ENCODE results near the gene RB1.

Gene RB1

DNA sequence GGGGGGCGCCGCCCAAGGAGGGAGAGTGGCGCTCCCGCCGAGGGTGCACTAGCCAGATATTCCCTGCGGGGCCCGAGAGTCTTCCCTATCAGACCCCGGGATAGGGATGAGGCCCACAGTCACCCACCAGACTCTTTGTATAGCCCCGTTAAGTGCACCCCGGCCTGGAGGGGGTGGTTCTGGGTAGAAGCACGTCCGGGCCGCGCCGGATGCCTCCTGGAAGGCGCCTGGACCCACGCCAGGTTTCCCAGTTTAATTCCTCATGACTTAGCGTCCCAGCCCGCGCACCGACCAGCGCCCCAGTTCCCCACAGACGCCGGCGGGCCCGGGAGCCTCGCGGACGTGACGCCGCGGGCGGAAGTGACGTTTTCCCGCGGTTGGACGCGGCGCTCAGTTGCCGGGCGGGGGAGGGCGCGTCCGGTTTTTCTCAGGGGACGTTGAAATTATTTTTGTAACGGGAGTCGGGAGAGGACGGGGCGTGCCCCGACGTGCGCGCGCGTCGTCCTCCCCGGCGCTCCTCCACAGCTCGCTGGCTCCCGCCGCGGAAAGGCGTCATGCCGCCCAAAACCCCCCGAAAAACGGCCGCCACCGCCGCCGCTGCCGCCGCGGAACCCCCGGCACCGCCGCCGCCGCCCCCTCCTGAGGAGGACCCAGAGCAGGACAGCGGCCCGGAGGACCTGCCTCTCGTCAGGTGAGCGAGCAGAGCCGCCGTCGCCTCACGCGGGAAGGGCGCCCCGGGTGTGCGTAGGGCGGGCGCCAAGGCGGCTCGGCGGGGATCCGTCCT lies at the start of gene RB1:
TSS of gene RB1 (plus strand) at position 393 of the 784 bp plus-strand sequence. CDS start at position 555, 162 bp downstream.
- DNase-seq (ENCODE audit: low spot score), result peak; percentile 77

- no peak for DNase-seq (ENCODE audit: low spot score)
These were observed 49.7 kb upstream of the RB1 start for GRCh38 chr13:48253849-48254248.

DNA sequence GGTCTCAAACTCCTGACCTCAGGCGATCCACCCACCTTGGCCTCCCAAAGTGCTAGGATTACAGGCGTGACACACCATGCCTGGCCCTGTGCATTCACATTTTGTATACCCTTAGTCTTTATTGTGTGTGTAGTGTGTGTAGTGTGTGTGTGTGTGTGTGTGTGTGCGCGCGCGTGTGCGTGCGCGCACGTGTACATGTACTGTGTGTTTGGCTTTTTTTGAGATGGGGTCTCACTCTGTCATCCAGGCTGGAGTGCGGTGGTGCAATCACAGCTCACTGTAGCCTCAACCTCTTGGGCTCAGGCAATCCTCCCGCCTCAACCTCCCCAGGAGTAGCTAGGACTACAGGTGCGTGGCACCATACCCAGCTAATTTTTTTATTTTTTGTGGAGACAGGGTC lies 48.5 kb upstream of the RB1 start:
- no peak for DNase-seq (ENCODE audit: low spot score)

- no peak for DNase-seq (ENCODE audit: low spot score)
These were observed 47.6 kb upstream of the RB1 start for GRCh38 chr13:48255954-48256353.

- no peak for DNase-seq (ENCODE audit: low spot score)
These were observed 45.5 kb upstream of the RB1 start for GRCh38 chr13:48258002-48258401.

DNA sequence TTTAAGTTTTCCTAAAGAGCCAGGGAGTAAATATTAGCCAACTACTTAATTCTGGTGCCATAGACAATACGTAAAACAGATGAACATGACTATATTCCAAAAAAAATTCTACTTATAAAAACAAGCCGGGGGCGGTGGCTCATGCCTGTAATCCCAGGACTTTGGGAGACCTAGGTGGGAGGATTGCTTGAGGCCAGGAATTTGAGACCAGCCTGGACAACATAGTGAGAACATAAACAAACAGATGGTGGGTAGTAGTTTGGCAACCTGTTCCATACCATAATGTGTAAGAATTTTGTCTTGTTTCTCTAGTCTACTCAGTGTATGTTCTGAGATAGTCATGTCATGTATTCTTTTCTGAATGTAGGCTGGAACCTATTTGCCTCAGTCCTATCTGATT lies 45.1 kb upstream of the RB1 start:
- DNase-seq (ENCODE audit: low spot score), result no peak

DNA sequence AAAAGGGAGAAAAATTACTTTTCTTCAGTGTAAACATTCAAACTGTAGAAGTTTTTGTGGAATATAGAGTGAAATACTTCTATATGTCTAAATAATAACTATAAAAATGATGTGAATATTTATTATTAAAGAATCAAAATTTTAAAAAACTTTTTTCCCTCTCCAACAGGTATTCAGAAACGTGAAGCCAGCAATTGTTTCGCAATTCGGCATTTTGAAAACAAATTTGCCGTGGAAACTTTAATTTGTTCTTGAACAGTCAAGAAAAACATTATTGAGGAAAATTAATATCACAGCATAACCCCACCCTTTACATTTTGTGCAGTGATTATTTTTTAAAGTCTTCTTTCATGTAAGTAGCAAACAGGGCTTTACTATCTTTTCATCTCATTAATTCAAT lies 42.6 kb upstream of the RB1 start:
- DNase-seq (ENCODE audit: low spot score), result no peak

DNA sequence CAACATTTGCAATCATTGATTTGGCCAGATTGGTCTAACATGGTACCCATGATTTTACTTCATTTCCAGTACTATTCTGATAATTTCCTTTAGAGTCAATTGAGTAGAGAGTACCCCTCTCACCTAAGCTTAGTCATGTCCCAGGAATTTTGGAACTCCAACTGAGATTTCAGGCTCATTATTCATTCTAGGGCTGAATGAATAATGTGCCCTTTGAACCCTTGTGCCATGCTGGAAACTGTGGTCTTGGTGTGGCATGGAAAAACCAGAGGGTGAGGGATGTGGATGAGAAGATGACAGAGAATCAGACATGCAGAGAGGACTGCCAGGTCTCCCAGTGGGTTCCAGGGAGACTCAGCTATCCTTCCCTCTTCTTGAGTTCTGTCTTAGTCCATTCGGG lies 40.4 kb upstream of the RB1 start:
- no peak for DNase-seq (ENCODE audit: low spot score)

DNA sequence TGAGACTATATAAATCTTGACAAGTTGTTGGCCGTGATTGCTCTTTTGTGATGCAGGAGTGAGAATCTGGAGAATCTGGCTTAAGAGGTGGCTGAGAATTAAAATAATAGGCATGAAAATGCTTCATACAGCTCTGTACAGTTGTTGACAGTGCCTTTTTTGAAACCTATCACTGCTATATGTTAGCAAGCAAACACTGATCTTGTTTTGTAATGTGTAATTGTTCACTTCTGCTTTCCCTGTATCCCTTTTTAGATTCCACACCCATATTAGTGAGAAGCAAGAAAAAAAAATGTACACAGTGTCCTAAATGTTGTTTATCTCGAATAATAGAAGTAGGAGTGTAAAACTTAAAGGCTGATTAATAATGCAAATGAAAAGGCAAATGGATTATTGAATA lies 39.5 kb upstream of the RB1 start:
- no peak for DNase-seq (ENCODE audit: low spot score)

DNA sequence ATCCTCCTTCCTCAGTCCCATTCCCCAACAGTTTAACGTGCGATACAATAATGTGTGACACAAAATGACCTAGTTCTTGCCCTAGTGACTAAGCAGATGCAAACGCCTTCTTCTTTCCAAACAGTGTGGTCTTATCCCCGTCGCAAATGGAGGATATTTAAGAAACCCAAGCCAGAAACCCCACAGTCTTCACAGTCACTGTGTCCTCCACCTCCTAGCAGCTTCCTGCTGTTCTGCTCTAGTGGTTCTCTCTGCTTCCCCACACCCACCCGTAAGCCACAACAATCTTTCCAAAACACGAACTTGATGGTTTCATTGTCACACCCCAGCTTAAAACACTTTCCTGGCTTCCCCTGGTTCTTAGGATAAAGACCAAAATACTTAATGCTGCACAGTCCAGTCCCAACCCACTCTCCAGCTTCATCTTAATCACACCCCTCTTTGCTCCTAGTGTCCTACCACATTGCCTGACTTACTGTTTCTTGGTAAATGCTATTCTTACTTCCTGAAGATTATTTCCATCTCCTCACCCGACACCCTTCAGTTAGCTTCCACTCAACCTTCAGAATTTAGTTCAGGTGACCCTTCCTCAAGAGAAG lies 38.2 kb upstream of the RB1 start:
- DNase-seq (ENCODE audit: low spot score), result no peak

DNA sequence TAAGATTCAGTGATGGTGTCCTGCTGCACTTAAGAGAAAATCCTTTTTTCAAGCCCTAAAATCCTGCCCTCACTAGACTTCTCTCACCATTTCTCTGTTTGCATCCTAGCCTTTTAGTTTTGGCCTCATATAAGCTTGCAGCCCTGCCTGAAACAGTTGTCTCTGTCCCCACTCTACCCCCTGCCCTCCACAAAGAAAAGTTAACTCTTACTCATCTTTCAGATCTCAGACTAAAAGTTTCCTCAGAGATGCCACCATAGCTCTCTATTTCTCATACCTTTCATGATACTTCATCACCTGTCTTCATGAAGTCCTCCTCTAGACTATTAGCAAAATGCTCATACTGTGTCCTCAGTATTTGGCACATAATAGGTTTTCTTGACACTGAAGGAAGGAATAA lies 37.4 kb upstream of the RB1 start:
- no peak for DNase-seq (ENCODE audit: low spot score)

- no peak for DNase-seq (ENCODE audit: low spot score)
These were observed 36.6 kb upstream of the RB1 start for GRCh38 chr13:48266701-48267639.

DNA sequence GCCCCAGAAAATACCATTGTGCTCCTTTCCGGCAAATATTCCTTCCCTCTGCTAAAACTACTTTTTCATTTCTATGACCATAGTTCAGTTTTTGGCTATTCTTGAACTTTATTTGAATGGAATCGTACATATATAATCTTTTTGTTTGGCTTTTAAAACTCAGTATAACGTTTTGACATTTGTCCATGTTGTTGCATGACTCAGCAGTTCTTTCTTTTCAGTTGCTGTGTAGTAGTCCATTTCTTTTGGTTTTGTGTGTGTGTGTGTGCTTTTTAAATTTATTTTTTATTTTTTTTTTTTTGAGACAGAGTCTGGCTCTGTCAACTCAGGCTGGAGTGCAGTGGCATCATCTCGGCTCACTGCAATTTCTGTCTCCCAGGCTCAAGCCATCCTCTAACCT lies 35.5 kb upstream of the RB1 start:
- no peak for DNase-seq (ENCODE audit: low spot score)

DNA sequence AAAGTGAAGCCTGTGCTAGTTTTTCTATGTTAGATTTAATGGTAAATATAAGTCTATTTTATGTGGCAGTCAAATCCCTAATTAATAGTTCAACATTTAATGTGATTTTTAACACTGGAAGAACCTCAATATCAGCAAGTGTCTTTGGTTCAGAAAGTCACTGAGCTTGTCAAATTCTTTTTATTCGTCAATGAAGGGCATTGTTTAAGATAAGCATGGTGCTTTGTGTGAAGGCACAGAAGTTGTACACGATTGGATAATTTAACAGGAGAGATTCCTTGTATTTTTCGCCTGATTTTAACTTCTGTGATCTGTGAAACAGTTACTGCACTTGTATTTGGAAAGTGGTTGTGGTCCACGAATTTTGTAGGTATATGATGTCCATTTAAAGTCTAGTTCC lies 30.2 kb upstream of the RB1 start:
- DNase-seq (ENCODE audit: low spot score), result no peak

DNA sequence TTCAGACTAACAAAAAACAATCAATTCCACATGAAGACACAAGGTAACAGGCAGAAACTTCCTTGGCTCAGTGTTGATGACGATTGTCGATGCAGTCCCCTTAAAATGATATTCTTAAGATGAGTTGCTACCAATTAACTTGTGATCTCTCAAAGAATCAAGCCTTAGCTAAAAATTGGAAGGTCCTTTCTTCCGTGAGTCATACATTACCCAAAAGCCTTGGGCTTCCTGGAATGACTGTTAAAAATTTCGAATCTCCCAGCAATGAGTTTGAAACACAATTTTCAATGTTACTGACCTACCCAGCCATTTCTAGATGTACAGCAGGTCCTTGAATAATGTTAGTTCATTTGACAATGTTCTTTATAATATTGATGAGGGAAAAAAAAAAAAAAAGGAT lies 28.0 kb upstream of the RB1 start:
- DNase-seq (ENCODE audit: low spot score), result no peak

GRCh38 chr13:48278806-48279205 lies 24.7 kb upstream of the RB1 start:
- no peak for DNase-seq (ENCODE audit: low spot score)

DNA sequence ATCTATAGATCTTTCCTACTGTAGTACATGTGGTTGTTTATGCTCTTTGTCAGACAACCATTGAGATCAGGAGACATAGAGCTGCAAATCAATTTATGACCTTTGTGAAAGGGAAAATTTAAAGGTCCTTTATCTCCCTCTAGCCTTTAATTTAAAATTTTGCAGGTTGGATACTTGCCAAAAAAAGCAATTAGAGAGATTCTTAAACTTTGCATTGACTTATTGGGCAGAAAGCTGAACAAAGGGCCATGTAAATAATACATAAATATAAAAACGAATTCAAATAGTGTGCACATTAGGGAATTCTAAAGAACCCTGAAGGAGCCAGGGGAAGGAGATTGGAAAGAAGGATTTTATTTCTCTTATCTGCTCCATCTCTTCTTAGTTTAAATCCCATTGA lies 22.0 kb upstream of the RB1 start:
- no peak for DNase-seq (ENCODE audit: low spot score)

DNA sequence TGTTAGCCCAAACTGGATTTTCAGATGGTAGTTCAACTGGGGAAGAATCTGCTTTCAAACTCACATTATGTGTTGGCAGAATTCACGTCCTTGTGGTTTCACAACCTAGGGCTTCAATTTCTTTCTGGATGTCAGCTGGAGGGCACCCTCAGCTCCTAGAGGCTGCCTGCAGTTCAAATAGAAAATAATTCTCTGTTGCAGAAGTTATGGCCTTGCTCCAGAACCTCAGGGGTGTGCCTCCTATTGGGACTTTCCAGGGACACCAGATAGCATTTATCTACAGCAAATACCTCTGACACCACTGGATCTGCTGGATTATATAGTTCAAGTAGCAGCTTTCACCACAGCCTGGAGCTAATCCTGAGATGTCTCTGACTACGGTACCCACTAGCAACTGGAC lies 11.8 kb upstream of the RB1 start:
- DNase-seq (ENCODE audit: low spot score), result no peak

DNA sequence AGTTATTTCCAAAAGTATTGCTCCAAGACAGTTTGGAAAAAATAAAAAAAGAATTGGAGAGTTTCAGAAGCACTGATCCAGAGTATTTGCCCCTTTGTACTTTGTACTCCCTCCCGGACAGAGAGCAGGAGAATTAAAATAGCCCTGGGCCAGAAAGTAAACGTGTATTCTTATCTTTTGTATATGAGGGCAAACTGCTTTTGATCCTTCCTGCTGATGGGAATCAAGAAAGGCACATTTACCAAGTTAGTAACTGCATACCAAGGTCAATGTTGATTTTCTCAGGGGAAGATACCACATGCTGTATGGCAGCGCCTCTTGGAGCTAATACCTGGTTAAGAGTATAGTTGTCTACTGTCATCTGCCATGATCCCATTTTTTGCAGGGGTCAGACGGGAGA lies 10.9 kb upstream of the RB1 start:
- no peak for DNase-seq (ENCODE audit: low spot score)

- DNase-seq (ENCODE audit: low spot score), result no peak
These were observed 8.9 kb upstream of the RB1 start for GRCh38 chr13:48294653-48295052.

GRCh38 chr13:48295271-48295670 lies 8.3 kb upstream of the RB1 start:
- no peak for DNase-seq (ENCODE audit: low spot score)

GRCh38 chr13:48296528-48296927 lies 7.0 kb upstream of the RB1 start:
- no peak for DNase-seq (ENCODE audit: low spot score)
